PC-3 (cell line): ENCODE measurements around the gene SMG7. TPM values are rescaled to one million over a fixed set of nuclear protein-coding genes. Genes with fewer than 3 reads are reported as not detected.

Experiments used
- ATAC-seq: fragments of 200-7000 bp; cut with Tn5 transposase; 2 replicates; pipeline ENCODE4 v1.9.1; 2020; ENCODE audit warnings: mild to moderate bottlenecking, moderate library complexity
- BruUV-seq: library from RNA; stranded (reverse); fragments of 400-500 nt; replicated peaks from 2 replicates; lab custom pipeline; 2021; lab: Mats Ljungman, UMichigan
- CTCF ChIA-PET: fragments of 300-600 bp; sonication (Branson Sonifier 250); formaldehyde crosslinking; loops from one replicate; lab custom pipeline; 2022; ENCODE audit warnings: antibody characterized with exemption; lab: Charles Lee
- POLR2A ChIA-PET: fragments of 300-600 bp; sonication (Branson Sonifier 250); formaldehyde crosslinking; loops from one replicate; lab custom pipeline; 2022; ENCODE audit warnings: antibody characterized with exemption; ENCODE audit not compliant: unreplicated experiment; lab: Charles Lee
- DNase-seq: peaks from one replicate; pipeline ENCODE4 v3.0.0-alpha.2; 2015
- H2AFZ ChIP-seq: fragments of 300-600 bp; sonication (generic); 2 replicates; pipeline ENCODE4 v1.6.0; 2016; ENCODE audit warnings: antibody characterized with exemption, low read length
- H3F3A ChIP-seq: fragments of 300-600 bp; sonication (generic); one replicate; pipeline ENCODE4 v1.6.0; 2017; ENCODE audit warnings: antibody characterized with exemption, low read length, control low read depth, mild to moderate bottlenecking; ENCODE audit not compliant: unreplicated experiment
- H3K27ac ChIP-seq: fragments of 300-600 bp; sonication (generic); 2 replicates; pipeline ENCODE4 v1.5.1; 2016; ENCODE audit warnings: mild to moderate bottlenecking, low read length
- H3K27me3 ChIP-seq: fragments of 300-600 bp; sonication (generic); 2 replicates; pipeline ENCODE4 v1.6.1; 2016; ENCODE audit warnings: low read length, mixed read lengths
- H3K36me3 ChIP-seq: fragments of 300-600 bp; sonication (generic); 2 replicates; pipeline ENCODE4 v1.6.1; 2016; ENCODE audit warnings: low read depth, mixed run types, low read length, mixed read lengths
- H3K4me1 ChIP-seq: fragments of 300-600 bp; sonication (generic); 2 replicates; pipeline ENCODE4 v1.5.1; 2016; ENCODE audit warnings: low read length; ENCODE audit not compliant: insufficient read depth
- H3K4me2 ChIP-seq: fragments of 300-600 bp; sonication (generic); 2 replicates; pipeline ENCODE4 v1.6.0; 2016; ENCODE audit warnings: low read length
- H3K4me3 ChIP-seq: fragments of 300-600 bp; sonication (generic); 2 replicates; pipeline ENCODE4 v1.5.1; 2016; ENCODE audit warnings: mild to moderate bottlenecking, low read length, mixed read lengths
- H3K79me2 ChIP-seq: fragments of 300-600 bp; sonication (generic); 2 replicates; pipeline ENCODE4 v1.6.1; 2017; ENCODE audit warnings: low read length, mixed read lengths
- H3K9ac ChIP-seq: fragments of 300-600 bp; sonication (generic); 2 replicates; pipeline ENCODE4 v1.6.0; 2016; ENCODE audit warnings: mild to moderate bottlenecking, low read length
- H3K9me2 ChIP-seq: fragments of 300-600 bp; sonication (generic); replicated peaks from 2 replicates; pipeline ENCODE4 v1.6.1; 2016; ENCODE audit warnings: mixed run types, low read length, mixed read lengths
- H3K9me3 ChIP-seq: fragments of 300-600 bp; sonication (generic); 2 replicates; pipeline ENCODE4 v1.6.1; 2016; ENCODE audit warnings: low read length, mixed read lengths
- H4K20me1 ChIP-seq: fragments of 300-600 bp; sonication (generic); 2 replicates; pipeline ENCODE4 v1.6.1; 2016; ENCODE audit warnings: low read length, mixed read lengths
- EZH2 ChIP-seq: fragments of 300-600 bp; sonication (generic); IDR thresholded peaks from one replicate; pipeline ENCODE4 v1.6.1; 2017; ENCODE audit warnings: antibody characterized with exemption, mild to moderate bottlenecking, low read length; ENCODE audit not compliant: unreplicated experiment
- EZH2phosphoT487 ChIP-seq: fragments of 300-600 bp; sonication (generic); IDR thresholded peaks from 2 replicates; pipeline ENCODE4 v1.6.1; 2018; ENCODE audit warnings: mild to moderate bottlenecking, antibody characterized with exemption, low read length, borderline replicate concordance
- intact Hi-C: fragments of 100-400 bp; cut with micrococcal nuclease; formaldehyde crosslinking; loops from 2 replicates; pipeline ENCODE4 v1.9.0; 2023
- total RNA-seq: library from RNA; depleted of rRNA; stranded (reverse); fragments of >200 nt; gene quantifications from 2 replicates; pipeline ENCODE4 v1.2.3, GENCODE V29; 2014
- TF ChIP-seq, protein P1 (sequence below): fragments of 300-600 bp; sonication (generic); conservative IDR thresholded peaks from 2 replicates; pipeline ENCODE4 v1.5.1; 2017; ENCODE audit warnings: antibody characterized with exemption, low read depth, mild to moderate bottlenecking, low read length

Gene SMG7
- total RNA-seq, 1 experiment from 2014 or later = 25.5 TPM

DNA sequence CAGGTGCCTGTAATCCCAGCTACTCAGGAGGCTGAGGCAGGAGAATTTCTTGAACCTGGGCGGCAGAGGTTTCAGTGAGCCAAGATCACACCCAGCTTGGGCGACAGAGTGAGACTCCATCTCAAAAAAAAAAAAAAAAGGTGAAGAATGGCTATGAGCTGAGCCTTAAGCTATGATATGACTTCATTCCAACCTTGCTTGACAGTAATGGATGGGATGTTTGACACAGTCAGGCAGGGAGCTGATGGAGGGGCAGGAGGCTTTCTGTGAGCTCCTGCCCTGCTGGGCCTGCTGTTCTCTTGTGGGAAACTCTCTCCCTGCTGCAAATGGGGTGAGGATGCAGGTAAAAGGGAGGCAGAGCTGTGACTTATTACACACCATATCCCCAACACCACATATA is 90.4 kb downstream of the SMG7 start:
- no TSS peak for BruUV-seq
- Histone ChIP-seq H3K4me2 (no peak overlapping the region), H3K79me2 (peaks cover 7% of the 10 kb centered on the region; the same call in 1 of the 2 replicates), H3K4me3 (no peak overlapping the region), H3K9ac (no peak overlapping the region), H2AFZ (no peak overlapping the region), H3K9me3 (no peaks in the 10 kb centered on the region), H3K9me2 (no peaks in the 10 kb centered on the region), H3K27ac (no peak overlapping the region), H4K20me1 (no peaks in the 10 kb centered on the region), H3F3A (no peaks in the 10 kb centered on the region), H3K4me1 (peaks cover 11% of the 10 kb centered on the region), H3K36me3 (no peaks in the 10 kb centered on the region), H3K27me3 (no peaks in the 10 kb centered on the region)
- no peak for DNase-seq
- TF ChIP-seq, protein P1, sequence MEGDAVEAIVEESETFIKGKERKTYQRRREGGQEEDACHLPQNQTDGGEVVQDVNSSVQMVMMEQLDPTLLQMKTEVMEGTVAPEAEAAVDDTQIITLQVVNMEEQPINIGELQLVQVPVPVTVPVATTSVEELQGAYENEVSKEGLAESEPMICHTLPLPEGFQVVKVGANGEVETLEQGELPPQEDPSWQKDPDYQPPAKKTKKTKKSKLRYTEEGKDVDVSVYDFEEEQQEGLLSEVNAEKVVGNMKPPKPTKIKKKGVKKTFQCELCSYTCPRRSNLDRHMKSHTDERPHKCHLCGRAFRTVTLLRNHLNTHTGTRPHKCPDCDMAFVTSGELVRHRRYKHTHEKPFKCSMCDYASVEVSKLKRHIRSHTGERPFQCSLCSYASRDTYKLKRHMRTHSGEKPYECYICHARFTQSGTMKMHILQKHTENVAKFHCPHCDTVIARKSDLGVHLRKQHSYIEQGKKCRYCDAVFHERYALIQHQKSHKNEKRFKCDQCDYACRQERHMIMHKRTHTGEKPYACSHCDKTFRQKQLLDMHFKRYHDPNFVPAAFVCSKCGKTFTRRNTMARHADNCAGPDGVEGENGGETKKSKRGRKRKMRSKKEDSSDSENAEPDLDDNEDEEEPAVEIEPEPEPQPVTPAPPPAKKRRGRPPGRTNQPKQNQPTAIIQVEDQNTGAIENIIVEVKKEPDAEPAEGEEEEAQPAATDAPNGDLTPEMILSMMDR = no peak
- CTCF ChIA-PET = interaction anchor here (0.7 to 0.8 kb wide), 2 partner anchors 60 to 122 kb away, joined by 3 to 4 read pairs; no protein-coding TSS in a partner anchor
- ATAC-seq = no peak
- POLR2A ChIA-PET = no interaction called here
- intact Hi-C loops = no loop called here

DNA sequence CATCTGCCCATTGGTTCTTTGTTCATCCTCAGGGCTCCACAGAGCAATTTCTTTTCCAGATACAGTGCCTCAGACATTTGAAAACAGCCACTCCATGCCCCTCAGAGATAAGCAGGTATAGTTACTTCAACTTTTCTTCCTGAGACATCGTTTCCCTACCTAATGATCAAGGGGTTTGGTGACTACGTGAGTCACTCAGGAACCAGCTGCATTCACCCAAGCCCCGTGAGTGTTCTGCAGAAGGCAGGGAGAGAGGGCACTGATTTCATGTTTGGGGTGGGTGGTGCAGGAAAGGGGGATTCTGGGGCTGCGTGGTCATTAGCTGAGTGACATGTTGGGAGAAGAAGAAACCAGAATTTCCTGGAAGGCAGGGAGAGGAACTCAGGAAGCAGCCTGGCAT is 93.0 kb downstream of the SMG7 start:
- no peak for DNase-seq
- TF ChIP-seq EZH2 (no peak), EZH2phosphoT487 (no peak)
- TF ChIP-seq, protein P1 = no peak
- CTCF ChIA-PET = no interaction called here
- no peak overlapping the region for H3K4me3 ChIP-seq
- H3K27me3 ChIP-seq = no peaks in the 10 kb centered on the region
- no peaks in the 10 kb centered on the region for H3K9me2 ChIP-seq
- BruUV-seq = no TSS peak
- H3K9ac ChIP-seq = no peak overlapping the region
- no peak overlapping the region for H3K4me2 ChIP-seq
- no peak overlapping the region for H3K27ac ChIP-seq
- intact Hi-C loops = no loop called here
- H3K36me3 ChIP-seq = no peaks in the 10 kb centered on the region
- peaks cover 6% of the 10 kb centered on the region for H3F3A ChIP-seq
- H3K4me1 ChIP-seq = peaks cover 34% of the 10 kb centered on the region
- H2AFZ ChIP-seq = no peak overlapping the region
- H3K79me2 ChIP-seq = peaks cover 14% of the 10 kb centered on the region; the same call in 1 of the 2 replicates
- POLR2A ChIA-PET = no interaction called here
- H3K9me3 ChIP-seq = no peaks in the 10 kb centered on the region
- ATAC-seq = no peak
- no peaks in the 10 kb centered on the region for H4K20me1 ChIP-seq

DNA sequence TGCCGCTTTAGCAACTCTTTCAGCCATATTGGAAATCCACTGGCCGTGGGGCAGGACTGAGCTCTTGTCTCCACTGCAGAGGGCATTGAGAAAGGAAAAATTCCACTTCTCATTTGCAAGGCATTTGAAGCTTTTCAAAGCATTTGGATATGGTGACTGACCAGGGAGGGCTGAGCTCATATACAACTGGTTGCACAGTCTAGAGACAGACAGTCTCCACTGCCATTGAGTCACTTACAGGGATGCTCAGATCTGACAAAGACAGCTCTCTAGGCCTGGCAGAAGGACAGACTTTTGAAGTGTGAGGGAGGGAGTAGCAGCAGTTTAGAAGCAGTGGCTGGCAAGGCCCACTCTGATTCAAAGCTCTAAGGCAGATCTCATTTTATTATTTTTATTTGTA is 93.7 kb downstream of the SMG7 start:
- H4K20me1 ChIP-seq = no peaks in the 10 kb centered on the region
- no peak overlapping the region for H3K9ac ChIP-seq
- CTCF ChIA-PET = no interaction called here
- no peak for TF ChIP-seq EZH2phosphoT487
- no peak for TF ChIP-seq EZH2
- TF ChIP-seq, protein P1 = no peak
- no peak for ATAC-seq
- POLR2A ChIA-PET = no interaction called here
- no peaks in the 10 kb centered on the region for H3K27me3 ChIP-seq
- no peak overlapping the region for H3K4me2 ChIP-seq
- no peak overlapping the region for H2AFZ ChIP-seq
- no peak overlapping the region for H3K27ac ChIP-seq
- H3K9me3 ChIP-seq = no peaks in the 10 kb centered on the region
- DNase-seq = no peak
- no peak overlapping the region for H3K4me3 ChIP-seq
- peaks cover 6% of the 10 kb centered on the region for H3F3A ChIP-seq
- intact Hi-C loops = no loop called here
- H3K79me2 ChIP-seq = peaks cover 14% of the 10 kb centered on the region; the same call in 1 of the 2 replicates
- no peaks in the 10 kb centered on the region for H3K36me3 ChIP-seq
- BruUV-seq = no TSS peak
- peaks cover 34% of the 10 kb centered on the region for H3K4me1 ChIP-seq
- H3K9me2 ChIP-seq = no peaks in the 10 kb centered on the region
